ENCODE measurements around the gene TMEM181. TPM values are rescaled to one million over a fixed set of nuclear protein-coding genes. Genes with fewer than 3 reads are reported as not detected.
"Not testable (repeated sequence)": the region's sequence is repeated elsewhere in the genome, so short reads cannot be mapped to it uniquely, and the experiment has no call there.

The TMEM181 gene
- total RNA-seq, 1 donor: 13.4 TPM

GRCh38 chr6:158591810-158592209, 31.9 kb downstream of the TMEM181 start:
- no peak overlapping the region for H3K4me3 ChIP-seq (ENCODE audit: low read length)

DNA sequence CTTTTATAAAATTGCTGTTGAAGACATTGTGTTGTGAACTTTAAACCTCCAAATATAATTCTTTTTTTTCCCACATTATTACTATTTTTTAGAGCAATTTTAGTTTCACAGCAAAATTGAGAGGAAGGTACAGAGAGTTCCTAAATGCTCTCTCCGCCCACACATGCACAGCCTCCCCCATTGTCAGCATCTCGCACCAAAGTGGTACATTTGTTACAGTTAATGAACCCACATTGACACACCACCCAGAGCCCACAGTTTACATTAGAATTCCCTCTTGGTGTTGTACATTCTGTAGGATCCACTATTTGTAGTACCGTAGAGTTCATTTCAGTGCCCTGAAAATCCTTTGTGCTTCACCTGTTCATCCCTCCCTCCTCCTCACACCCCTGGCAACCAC, 33.8 kb downstream of the TMEM181 start:
- Histone ChIP-seq H3K4me1 (ENCODE audit: insufficient read depth, low read length) (no peaks in the 10 kb centered on the region), H3K27me3 (ENCODE audit: insufficient read depth, low read length) (no peaks in the 10 kb centered on the region), H3K9me3 (ENCODE audit: low read depth, low read length) (no peaks in the 10 kb centered on the region), H3K4me3 (ENCODE audit: low read length) (no peak overlapping the region)

More at GRCh38 chr6:158591810-158592209, 31.9 kb downstream of the TMEM181 start:
- no peaks in the 10 kb centered on the region for H3K4me1 ChIP-seq (ENCODE audit: insufficient read depth, low read length)
- H3K9me3 ChIP-seq (ENCODE audit: low read depth, low read length): no peaks in the 10 kb centered on the region
- H3K27me3 ChIP-seq (ENCODE audit: insufficient read depth, low read length): no peaks in the 10 kb centered on the region

DNA sequence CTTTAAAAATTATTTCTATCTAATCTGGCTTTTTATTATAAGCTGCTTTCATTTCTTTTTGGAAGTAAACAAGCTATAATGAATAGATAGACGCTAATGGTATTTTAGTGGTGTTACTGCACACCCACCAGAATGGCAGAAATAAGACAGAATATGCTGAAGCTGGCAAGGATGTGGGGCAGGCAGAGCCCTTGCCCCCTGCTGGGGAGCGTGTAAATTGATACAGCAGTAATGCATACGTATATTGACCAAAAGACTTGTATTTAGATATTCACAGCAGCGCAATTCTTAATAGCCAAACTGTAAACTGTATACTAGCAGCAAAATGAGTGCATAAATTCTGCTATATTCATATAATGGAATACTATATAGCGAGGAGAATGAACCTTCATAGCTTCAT, 35.3 kb downstream of the TMEM181 start:
- no peak overlapping the region for H3K4me3 ChIP-seq (ENCODE audit: low read length)
- no peaks in the 10 kb centered on the region for H3K27me3 ChIP-seq (ENCODE audit: insufficient read depth, low read length)

GRCh38 chr6:158596861-158597260, 37.0 kb downstream of the TMEM181 start:
- no peaks in the 10 kb centered on the region for H3K27me3 ChIP-seq (ENCODE audit: insufficient read depth, low read length)
- no peaks in the 10 kb centered on the region for H3K4me1 ChIP-seq (ENCODE audit: insufficient read depth, low read length)
- no peak overlapping the region for H3K4me3 ChIP-seq (ENCODE audit: low read length)
- no peaks in the 10 kb centered on the region for H3K9me3 ChIP-seq (ENCODE audit: low read depth, low read length)

More for the DNA sequence above, 35.3 kb downstream of the TMEM181 start:
- H3K4me1 ChIP-seq (ENCODE audit: insufficient read depth, low read length): no peaks in the 10 kb centered on the region
- no peaks in the 10 kb centered on the region for H3K9me3 ChIP-seq (ENCODE audit: low read depth, low read length)

DNA sequence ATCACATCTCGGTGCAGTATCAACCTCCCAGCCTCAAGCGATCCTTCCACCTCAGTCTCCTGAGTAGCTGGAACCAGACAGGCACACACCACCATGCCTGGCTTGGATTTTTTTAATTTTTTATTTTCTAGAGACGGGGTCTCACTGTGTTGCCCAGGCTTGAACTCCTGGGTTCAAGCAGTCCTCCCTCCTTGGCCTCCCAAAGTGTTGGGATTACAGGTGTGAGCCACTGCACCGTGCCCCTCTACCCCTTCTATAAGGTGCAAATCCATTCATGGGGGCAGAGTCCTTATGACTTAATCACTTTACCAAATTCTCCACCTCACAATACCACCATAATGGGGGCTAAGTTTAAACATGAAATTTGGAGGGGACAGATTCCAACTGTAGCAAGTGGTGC, 37.7 kb downstream of the TMEM181 start:
- Histone ChIP-seq H3K4me3 (ENCODE audit: low read length) (no peak overlapping the region), H3K9me3 (ENCODE audit: low read depth, low read length) (no peaks in the 10 kb centered on the region), H3K4me1 (ENCODE audit: insufficient read depth, low read length) (no peaks in the 10 kb centered on the region), H3K27me3 (ENCODE audit: insufficient read depth, low read length) (no peaks in the 10 kb centered on the region)

DNA sequence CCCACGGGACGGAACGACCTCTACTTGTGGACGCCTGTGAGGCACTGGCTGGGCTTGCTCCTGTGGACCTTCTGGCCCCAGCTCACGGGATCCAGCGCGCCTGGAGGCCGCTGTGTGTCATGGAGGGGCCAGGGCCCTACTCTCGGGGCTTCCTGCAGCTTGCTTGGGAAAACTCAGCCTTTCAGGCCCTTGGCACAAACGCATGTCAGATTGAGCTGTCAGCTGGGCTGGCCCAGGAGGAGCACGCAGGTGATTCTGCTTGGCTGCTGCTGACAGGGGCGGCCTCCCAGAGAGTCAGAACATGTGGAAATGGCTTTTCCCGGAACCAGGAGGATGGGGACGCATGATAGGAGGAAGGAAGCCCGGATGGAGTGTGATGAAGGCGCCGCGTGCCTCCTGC, 39.7 kb downstream of the TMEM181 start:
- Histone ChIP-seq H3K27me3 (ENCODE audit: insufficient read depth, low read length) (no peaks in the 10 kb centered on the region), H3K4me3 (ENCODE audit: low read length) (no peak overlapping the region), H3K9me3 (ENCODE audit: low read depth, low read length) (no peaks in the 10 kb centered on the region), H3K4me1 (ENCODE audit: insufficient read depth, low read length) (no peaks in the 10 kb centered on the region)

GRCh38 chr6:158603261-158604047, 43.6 kb downstream of the TMEM181 start:
- no peaks in the 10 kb centered on the region for H3K27me3 ChIP-seq (ENCODE audit: insufficient read depth, low read length)
- H3K4me1 ChIP-seq (ENCODE audit: insufficient read depth, low read length): no peaks in the 10 kb centered on the region
- H3K9me3 ChIP-seq (ENCODE audit: low read depth, low read length): no peaks in the 10 kb centered on the region
- no peak overlapping the region for H3K4me3 ChIP-seq (ENCODE audit: low read length)

GRCh38 chr6:158604048-158604406, 44.1 kb downstream of the TMEM181 start:
- Histone ChIP-seq H3K4me1 (ENCODE audit: insufficient read depth, low read length) (no peaks in the 10 kb centered on the region), H3K4me3 (ENCODE audit: low read length) (no peak overlapping the region), H3K27me3 (ENCODE audit: insufficient read depth, low read length) (no peaks in the 10 kb centered on the region), H3K9me3 (ENCODE audit: low read depth, low read length) (no peaks in the 10 kb centered on the region)

DNA sequence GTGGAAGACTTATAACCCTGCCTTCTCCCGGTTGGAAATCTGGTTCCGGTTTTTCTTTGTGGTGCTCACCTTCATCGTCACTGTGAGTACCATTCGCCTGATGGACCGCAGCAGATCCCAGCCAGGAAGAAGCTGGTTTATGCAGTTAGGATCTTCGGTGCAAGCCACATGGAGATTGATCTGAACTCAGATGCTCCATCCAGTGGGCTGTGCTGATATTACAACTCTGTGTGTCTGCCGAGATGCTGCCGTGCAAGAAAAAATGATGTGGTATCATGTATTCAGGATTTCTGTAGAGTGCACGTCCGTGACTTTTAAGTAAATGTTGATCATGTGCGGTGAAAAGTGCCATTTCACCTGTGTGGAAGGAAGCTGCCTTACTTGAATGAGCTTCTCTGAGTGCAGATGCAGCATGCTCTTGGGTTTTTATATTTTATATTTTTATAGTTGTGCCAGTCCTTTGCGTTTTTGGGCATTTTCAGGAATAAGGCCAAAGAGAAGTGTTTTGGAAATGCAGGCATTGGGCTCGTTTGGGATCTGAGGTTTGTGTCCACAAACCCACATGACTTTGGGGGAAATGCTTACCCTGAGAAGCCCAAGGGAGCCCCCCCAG, 45.5 kb downstream of the TMEM181 start:
- Histone ChIP-seq H3K4me3 (ENCODE audit: low read length) (no peak overlapping the region), H3K9me3 (ENCODE audit: low read depth, low read length) (no peaks in the 10 kb centered on the region), H3K27me3 (ENCODE audit: insufficient read depth, low read length) (no peaks in the 10 kb centered on the region), H3K4me1 (ENCODE audit: insufficient read depth, low read length) (no peaks in the 10 kb centered on the region)

GRCh38 chr6:158606011-158606410, 46.1 kb downstream of the TMEM181 start:
- not testable (repeated sequence) for H3K4me3 ChIP-seq (ENCODE audit: low read length); H3K27me3 ChIP-seq (ENCODE audit: insufficient read depth, low read length); H3K9me3 ChIP-seq (ENCODE audit: low read depth, low read length); H3K4me1 ChIP-seq (ENCODE audit: insufficient read depth, low read length)

GRCh38 chr6:158606935-158607334, 47.0 kb downstream of the TMEM181 start:
- no peaks in the 10 kb centered on the region for H3K9me3 ChIP-seq (ENCODE audit: low read depth, low read length)
- H3K4me3 ChIP-seq (ENCODE audit: low read length): no peak overlapping the region
- no peaks in the 10 kb centered on the region for H3K4me1 ChIP-seq (ENCODE audit: insufficient read depth, low read length)
- no peaks in the 10 kb centered on the region for H3K27me3 ChIP-seq (ENCODE audit: insufficient read depth, low read length)

DNA sequence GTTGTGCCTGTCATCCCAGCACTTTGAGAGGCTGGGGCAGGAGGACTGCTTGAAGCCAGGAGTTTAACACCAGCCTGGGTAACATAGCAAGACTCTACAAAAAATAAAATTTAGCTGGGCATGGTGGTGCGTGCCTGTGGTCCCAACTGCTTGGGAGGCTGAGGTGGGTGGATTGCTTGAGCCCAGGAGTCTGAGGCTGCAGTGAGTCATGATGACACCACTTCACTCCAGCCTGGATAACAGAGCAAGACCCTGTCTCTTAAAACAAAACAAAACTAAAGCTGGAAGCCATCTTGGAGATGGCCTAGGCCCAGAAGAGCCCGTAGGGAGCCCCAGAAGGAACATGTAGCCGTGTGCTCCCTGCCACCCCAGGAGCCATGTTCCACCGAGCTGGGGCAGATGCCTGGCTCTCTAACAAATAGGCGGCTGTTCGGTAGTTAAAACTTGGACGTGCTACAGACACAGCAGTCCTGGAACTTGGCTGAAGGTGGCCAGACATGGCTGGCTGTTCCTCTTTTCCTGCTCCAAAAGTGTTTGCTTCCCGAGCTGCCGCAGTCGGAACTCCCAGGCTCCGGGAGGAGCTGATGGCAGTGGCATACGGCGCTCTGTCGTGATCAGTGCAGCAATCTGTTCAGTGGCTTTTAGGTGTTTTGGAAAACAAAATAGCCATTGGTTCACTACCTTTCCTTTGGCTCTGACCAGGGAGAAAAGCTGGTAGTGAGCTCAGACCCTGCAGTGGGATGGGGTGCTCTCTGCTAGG, 47.7 kb downstream of the TMEM181 start:
- Histone ChIP-seq H3K27me3 (ENCODE audit: insufficient read depth, low read length) (no peaks in the 10 kb centered on the region), H3K4me3 (ENCODE audit: low read length) (no peak overlapping the region), H3K9me3 (ENCODE audit: low read depth, low read length) (no peaks in the 10 kb centered on the region), H3K4me1 (ENCODE audit: insufficient read depth, low read length) (no peaks in the 10 kb centered on the region)

DNA sequence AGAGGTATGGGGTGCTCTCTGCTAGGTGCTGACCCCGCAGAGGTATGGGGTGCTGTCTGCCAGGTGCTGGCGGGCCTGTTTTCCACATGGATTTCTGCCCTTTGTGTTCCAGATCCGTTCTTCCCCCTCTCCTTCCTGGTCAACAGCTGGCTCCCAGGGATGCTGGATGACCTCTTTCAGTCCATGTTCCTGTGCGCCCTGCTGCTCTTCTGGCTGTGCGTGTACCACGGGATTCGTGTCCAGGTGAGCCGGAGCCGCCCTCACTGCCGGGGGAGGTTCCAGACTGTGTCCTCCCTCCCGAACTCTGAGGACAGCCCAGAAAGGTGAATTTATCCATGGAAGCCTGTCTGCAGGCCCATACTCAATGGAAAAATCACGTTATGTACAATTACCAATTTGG, 48.3 kb downstream of the TMEM181 start:
- Histone ChIP-seq H3K4me3 (ENCODE audit: low read length) (no peak overlapping the region), H3K4me1 (ENCODE audit: insufficient read depth, low read length) (no peaks in the 10 kb centered on the region), H3K9me3 (ENCODE audit: low read depth, low read length) (no peaks in the 10 kb centered on the region)

GRCh38 chr6:158609455-158610155, 49.7 kb downstream of the TMEM181 start:
- Histone ChIP-seq H3K4me1 (ENCODE audit: insufficient read depth, low read length) (no peaks in the 10 kb centered on the region), H3K27me3 (ENCODE audit: insufficient read depth, low read length) (no peaks in the 10 kb centered on the region), H3K9me3 (ENCODE audit: low read depth, low read length) (no peaks in the 10 kb centered on the region), H3K4me3 (ENCODE audit: low read length) (no peak overlapping the region)

More for the DNA sequence above, 48.3 kb downstream of the TMEM181 start:
- no peaks in the 10 kb centered on the region for H3K27me3 ChIP-seq (ENCODE audit: insufficient read depth, low read length)

All from mononuclear cell (primary cell).